ENCODE data around the gene CAMK1D.

DNA sequence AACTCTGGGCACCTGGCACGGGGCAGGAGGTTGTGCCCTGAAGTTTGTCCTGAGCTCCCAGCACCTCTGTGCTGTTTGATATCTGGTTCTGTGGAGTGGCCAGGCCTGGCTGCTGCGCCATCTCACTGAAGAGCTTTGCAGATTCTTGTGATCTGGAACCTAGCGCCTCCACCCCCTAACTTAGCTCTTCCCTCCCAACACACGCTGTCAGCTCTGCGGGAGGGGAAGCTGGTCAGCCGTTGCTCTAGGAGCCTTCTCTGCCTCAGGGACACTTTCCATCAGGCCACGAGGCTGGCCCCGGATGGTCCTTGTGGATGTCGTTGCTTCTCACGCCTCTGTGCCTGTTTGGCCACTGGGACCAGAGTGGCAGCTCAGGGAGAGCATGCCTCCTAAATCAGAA is 438.9 kb downstream of the CAMK1D start:
- TF ChIP-seq, protein P1, sequence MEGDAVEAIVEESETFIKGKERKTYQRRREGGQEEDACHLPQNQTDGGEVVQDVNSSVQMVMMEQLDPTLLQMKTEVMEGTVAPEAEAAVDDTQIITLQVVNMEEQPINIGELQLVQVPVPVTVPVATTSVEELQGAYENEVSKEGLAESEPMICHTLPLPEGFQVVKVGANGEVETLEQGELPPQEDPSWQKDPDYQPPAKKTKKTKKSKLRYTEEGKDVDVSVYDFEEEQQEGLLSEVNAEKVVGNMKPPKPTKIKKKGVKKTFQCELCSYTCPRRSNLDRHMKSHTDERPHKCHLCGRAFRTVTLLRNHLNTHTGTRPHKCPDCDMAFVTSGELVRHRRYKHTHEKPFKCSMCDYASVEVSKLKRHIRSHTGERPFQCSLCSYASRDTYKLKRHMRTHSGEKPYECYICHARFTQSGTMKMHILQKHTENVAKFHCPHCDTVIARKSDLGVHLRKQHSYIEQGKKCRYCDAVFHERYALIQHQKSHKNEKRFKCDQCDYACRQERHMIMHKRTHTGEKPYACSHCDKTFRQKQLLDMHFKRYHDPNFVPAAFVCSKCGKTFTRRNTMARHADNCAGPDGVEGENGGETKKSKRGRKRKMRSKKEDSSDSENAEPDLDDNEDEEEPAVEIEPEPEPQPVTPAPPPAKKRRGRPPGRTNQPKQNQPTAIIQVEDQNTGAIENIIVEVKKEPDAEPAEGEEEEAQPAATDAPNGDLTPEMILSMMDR (IDR thresholded peaks at IDR 0.05; ENCODE audit: low read depth, low read length) = no peak
- TF ChIP-seq POLR2A (IDR thresholded peaks at IDR 0.05; ENCODE audit: extremely low read depth, insufficient read length) = no peak

All from NB4 (cell line).